Stimulated activated CD8-positive, alpha-beta memory T cell treated with anti-CD3 and anti-CD28 coated beads, Interleukin-15, amount 100 ng/mL, for 48 hours (primary cell): ENCODE data around the gene CEACAM4.
"Not testable (repeated sequence)": the region's sequence is repeated elsewhere in the genome, so short reads cannot be mapped to it uniquely, and the experiment has no call there.

Experiments used
- DNase-seq, 2 donors: peaks; one replicate each; pipeline ENCODE4 v3.0.0-alpha.2; 2020; ENCODE audit warnings: low read depth in 2 of 2

CEACAM4 gene

GRCh38 chr19:41584931-41585330 is 41.9 kb downstream of the CEACAM4 start:
- no peak for DNase-seq

GRCh38 chr19:41584260-41584810 is 42.5 kb downstream of the CEACAM4 start:
- no peak for DNase-seq

GRCh38 chr19:41582577-41583182 is 44.2 kb downstream of the CEACAM4 start:
- not testable (repeated sequence) for DNase-seq

GRCh38 chr19:41581068-41581467 is 45.8 kb downstream of the CEACAM4 start:
- DNase-seq = not testable (repeated sequence)

GRCh38 chr19:41578886-41579285 is 48.0 kb downstream of the CEACAM4 start:
- no peak for DNase-seq

- DNase-seq = no peak
These were observed 49.0 kb downstream of the CEACAM4 start for GRCh38 chr19:41577833-41578232.

- DNase-seq = no peak
These were observed 49.6 kb downstream of the CEACAM4 start for GRCh38 chr19:41577144-41577830.

GRCh38 chr19:41575998-41576397 is 50.9 kb downstream of the CEACAM4 start, which contains the start of gene CEACAM21:
Gene CEACAM21 (plus strand): TSS chr19:41576166. CDS start chr19:41576275, 109 bp downstream.
- no peak for DNase-seq

GRCh38 chr19:41570639-41571112 is 56.2 kb downstream of the CEACAM4 start:
- DNase-seq = peak; percentile 61 to 69

GRCh38 chr19:41570179-41570578 is 56.7 kb downstream of the CEACAM4 start:
- DNase-seq = no peak

GRCh38 chr19:41569481-41570150 is 57.3 kb downstream of the CEACAM4 start:
- no peak for DNase-seq
